ENCODE results near the gene ZNF10. TPM values are rescaled to one million over a fixed set of nuclear protein-coding genes. Genes with fewer than 3 reads are reported as not detected.

Gene ZNF10
- total and polyA plus RNA-seq, 4 donors, result 3.2 to 26.2 (median 6.8) TPM

DNA sequence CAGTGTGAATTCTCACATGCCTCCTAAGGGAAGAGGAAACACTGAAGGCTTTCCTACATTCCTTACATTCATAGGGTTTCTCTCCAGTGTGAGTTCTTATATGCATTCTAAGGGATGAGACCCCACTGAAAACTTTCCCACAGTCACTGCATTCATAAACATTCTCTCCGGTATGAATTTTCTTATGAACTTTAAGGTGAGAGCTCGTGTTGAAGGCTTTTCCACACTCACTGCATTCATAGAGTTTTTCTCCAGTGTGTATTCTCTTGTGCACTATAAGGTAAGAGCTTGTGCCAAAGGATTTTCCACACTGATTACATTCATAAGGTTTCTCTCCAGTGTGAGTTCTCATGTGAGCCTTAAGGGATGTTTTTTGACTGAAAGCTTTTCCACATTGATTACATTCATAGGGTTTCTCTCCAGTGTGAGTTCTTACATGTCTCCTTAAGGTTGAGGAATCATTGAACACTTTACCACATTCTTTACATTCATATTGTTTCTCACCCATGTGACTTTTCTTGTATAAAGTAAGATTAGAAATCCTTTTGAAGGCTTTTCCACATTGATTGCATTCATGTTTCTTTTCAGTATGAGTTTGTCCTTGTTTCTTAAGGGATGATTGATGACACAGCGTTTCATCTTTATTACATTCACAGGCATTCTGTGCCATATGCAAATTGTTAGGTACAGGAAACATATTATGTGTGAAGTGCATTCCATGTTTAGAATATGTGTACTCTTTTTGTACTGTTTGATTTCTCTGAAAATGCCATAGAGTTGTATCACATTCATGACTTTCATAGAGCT, 9.8 kb upstream of the ZNF10 start:
- Histone ChIP-seq H3K36me3 (ENCODE audit: control insufficient read depth in 4 of 4, insufficient read depth in 4 of 4, low read length in 4 of 4) (peaks cover 4 to 71% (median 60%) of the 10 kb centered on the region in 4 donors), H3K27me3 (ENCODE audit: control insufficient read depth in 3 of 3, insufficient read depth in 3 of 3, low read length in 2 of 3) (no peaks in the 10 kb centered on the region), H3K27ac (ENCODE audit: low read depth in 1 of 2, low read length in 1 of 2) (no peak overlapping the region), H3K4me1 (ENCODE audit: control insufficient read depth in 5 of 5, insufficient read depth in 5 of 5, low read length in 5 of 5) (no peaks in the 10 kb centered on the region), H3K4me3 (no peak overlapping the region), H3K9me3 (ENCODE audit: control insufficient read depth in 4 of 4, insufficient read depth in 3 of 4, low read length in 3 of 4) (peaks cover 32 to 83% (median 62%) of the 10 kb centered on the region in 4 donors), H3K9ac (ENCODE audit: insufficient read depth in 1 of 2, low read length in 2 of 2) (no peak overlapping the region)
- 93 to 96% methylated on average over 3 of the region's 3 CpGs for whole genome bisulfite sequencing, 2 donors
- ATAC-seq (ENCODE audit: insufficient read depth, low FRiP score) (no peak), DNase-seq (no peak)
- no peak for TF ChIP-seq CTCF (IDR thresholded peaks at IDR 0.05; ENCODE audit: control extremely low read depth, extremely low read depth)

DNA sequence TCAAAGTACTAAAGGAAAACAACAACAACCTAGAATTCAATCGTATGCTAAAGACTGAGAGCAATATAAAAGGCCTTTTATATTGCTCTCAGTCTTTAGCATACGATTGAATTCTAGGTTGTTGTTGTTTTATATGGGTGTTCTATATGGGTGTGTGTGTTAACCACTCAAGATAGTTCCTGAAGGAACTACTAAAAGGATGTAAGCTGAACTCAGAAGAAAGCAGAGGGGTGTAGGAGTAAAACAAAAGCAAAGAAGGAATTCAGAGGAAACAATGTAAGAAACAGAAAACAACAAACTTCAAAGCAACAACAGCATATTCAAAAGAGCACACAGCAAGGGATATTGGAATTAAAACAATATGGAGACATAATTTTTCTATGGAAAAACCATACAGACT, 5.8 kb upstream of the ZNF10 start:
- H3K4me3 ChIP-seq, result no peak overlapping the region
- DNase-seq (no peak), ATAC-seq (ENCODE audit: insufficient read depth, low FRiP score) (no peak)
- WGBS, 2 donors, result 93 to 96% methylated on average over 2 of the region's 2 CpGs
- no peaks in the 10 kb centered on the region for H3K27me3 ChIP-seq (ENCODE audit: control insufficient read depth in 3 of 3, insufficient read depth in 3 of 3, low read length in 2 of 3)
- H3K36me3 ChIP-seq (ENCODE audit: control insufficient read depth in 4 of 4, insufficient read depth in 4 of 4, low read length in 4 of 4), result peaks cover 4 to 68% (median 47%) of the 10 kb centered on the region in 4 donors
- no peak overlapping the region for H3K27ac ChIP-seq (ENCODE audit: low read depth in 1 of 2, low read length in 1 of 2)
- no peak overlapping the region for H3K9ac ChIP-seq (ENCODE audit: insufficient read depth in 1 of 2, low read length in 2 of 2)
- no peaks in the 10 kb centered on the region for H3K4me1 ChIP-seq (ENCODE audit: control insufficient read depth in 5 of 5, insufficient read depth in 5 of 5, low read length in 5 of 5)
- TF ChIP-seq CTCF (IDR thresholded peaks at IDR 0.05; ENCODE audit: control extremely low read depth, extremely low read depth), result no peak
- peaks cover 28 to 52% (median 50%) of the 10 kb centered on the region in 4 donors for H3K9me3 ChIP-seq (ENCODE audit: control insufficient read depth in 4 of 4, insufficient read depth in 3 of 4, low read length in 3 of 4)

- ATAC-seq (ENCODE audit: insufficient read depth, low FRiP score) (peak; percentile 6), DNase-seq (no peak)
- Histone ChIP-seq H3K4me3 (peak overlapping the region; percentile 79), H3K27me3 (ENCODE audit: control insufficient read depth in 3 of 3, insufficient read depth in 3 of 3, low read length in 2 of 3) (no peaks in the 10 kb centered on the region), H3K9ac (ENCODE audit: insufficient read depth in 1 of 2, low read length in 2 of 2) (peak overlapping the region; percentile 34 to 100), H3K4me1 (ENCODE audit: control insufficient read depth in 5 of 5, insufficient read depth in 5 of 5, low read length in 5 of 5) (peaks cover 0 to 7% (median 0%) of the 10 kb centered on the region in 5 donors), H3K27ac (ENCODE audit: low read depth in 1 of 2, low read length in 1 of 2) (peak overlapping the region; percentile 85 to 95), H3K9me3 (ENCODE audit: control insufficient read depth in 4 of 4, insufficient read depth in 3 of 4, low read length in 3 of 4) (peaks cover 19 to 33% (median 26%) of the 10 kb centered on the region in 4 donors), H3K36me3 (ENCODE audit: control insufficient read depth in 4 of 4, insufficient read depth in 4 of 4, low read length in 4 of 4) (peaks cover 0 to 37% (median 22%) of the 10 kb centered on the region in 4 donors)
- no peak for TF ChIP-seq CTCF (IDR thresholded peaks at IDR 0.05; ENCODE audit: control extremely low read depth, extremely low read depth)
- 19 to 24% methylated on average over 26 of the region's 26 CpGs for WGBS, 2 donors
These were observed 924 bp upstream of the ZNF10 start for GRCh38 chr12:133129368-133130037.
